Stimulated activated naive CD4-positive, alpha-beta T cell treated with Interleukin-2 at 50 U/mL for 16 hours (primary cell): Measurements from ENCODE around the gene C5.

Source experiments
- DNase-seq: peaks from one replicate; lab custom pipeline; 2025; lab: John Stamatoyannopoulos, UW

C5 gene

GRCh38 chr9:120924698-120925534 is 125.2 kb downstream of the C5 start:
- no peak for DNase-seq

GRCh38 chr9:120923620-120924328 is 126.3 kb downstream of the C5 start:
- DNase-seq = no peak

GRCh38 chr9:120922404-120923195 is 127.5 kb downstream of the C5 start:
- no peak for DNase-seq

- no peak for DNase-seq
Observed at GRCh38 chr9:120921661-120922181, 128.4 kb downstream of the C5 start.

GRCh38 chr9:120920806-120921178 is 129.3 kb downstream of the C5 start:
- peak; percentile 31 for DNase-seq

GRCh38 chr9:120919843-120920805 is 130.0 kb downstream of the C5 start:
- no peak for DNase-seq

- DNase-seq = no peak
Observed at GRCh38 chr9:120918931-120919842, 130.9 kb downstream of the C5 start.

- no peak for DNase-seq
Observed at GRCh38 chr9:120917929-120918762, 131.9 kb downstream of the C5 start.

GRCh38 chr9:120916991-120917880 is 132.8 kb downstream of the C5 start:
- no peak for DNase-seq

GRCh38 chr9:120916588-120916987 is 133.5 kb downstream of the C5 start:
- DNase-seq = no peak

- peak; percentile 51 for DNase-seq
Observed at GRCh38 chr9:120915854-120916470, 134.1 kb downstream of the C5 start.

- no peak for DNase-seq
Observed at GRCh38 chr9:120914953-120915352, 135.1 kb downstream of the C5 start.

- DNase-seq = no peak
Observed at GRCh38 chr9:120914396-120914795, 135.7 kb downstream of the C5 start.

- DNase-seq = peak; percentile 29
Observed at GRCh38 chr9:120913647-120914264, 136.3 kb downstream of the C5 start.

- DNase-seq = no peak
Observed at GRCh38 chr9:120912958-120913646, 137.0 kb downstream of the C5 start.

- no peak for DNase-seq
Observed at GRCh38 chr9:120911295-120911837, 138.7 kb downstream of the C5 start.
